Prostate gland (tissue), 2 donors: ENCODE measurements around the gene ZHX3.

Source experiments
- POLR2A ChIP-seq: fragments of 450-650 bp; IDR thresholded peaks from one replicate; pipeline ENCODE4 v1.6.1; 2016; ENCODE audit warnings: antibody characterized with exemption, mild to moderate bottlenecking
- TF ChIP-seq, protein P1 (sequence below), 4 experiments: fragments of 200-600 bp in 2 of 4; fragments of 450-650 bp in 2 of 4; sonication (generic) in 2 of 4; IDR thresholded peaks; 1 replicate in 3 of 4; 2 replicates in 1 of 4; pipeline ENCODE4 v1.5.1; 2016 to 2019; ENCODE audit warnings: antibody characterized with exemption in 4 of 4, mild to moderate bottlenecking in 2 of 4, moderate library complexity in 2 of 4

DNA sequence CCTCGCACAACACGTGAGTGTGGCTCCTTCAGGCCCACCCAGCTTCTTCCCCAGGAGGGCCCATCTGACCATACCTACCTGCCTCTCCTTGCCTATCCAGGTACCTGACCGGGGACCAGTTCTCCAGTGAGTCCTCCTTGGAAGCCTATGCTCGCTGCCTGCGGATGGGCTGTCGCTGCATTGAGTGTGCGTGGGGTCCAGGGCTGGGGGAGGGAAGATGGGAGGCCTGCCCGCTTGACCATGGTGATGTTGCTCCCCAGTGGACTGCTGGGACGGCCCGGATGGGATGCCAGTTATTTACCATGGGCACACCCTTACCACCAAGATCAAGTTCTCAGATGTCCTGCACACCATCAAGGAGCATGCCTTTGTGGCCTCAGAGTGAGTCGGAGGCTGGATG, 153.7 kb downstream of the ZHX3 start:
- TF ChIP-seq POLR2A: no peak
- TF ChIP-seq, protein P1, sequence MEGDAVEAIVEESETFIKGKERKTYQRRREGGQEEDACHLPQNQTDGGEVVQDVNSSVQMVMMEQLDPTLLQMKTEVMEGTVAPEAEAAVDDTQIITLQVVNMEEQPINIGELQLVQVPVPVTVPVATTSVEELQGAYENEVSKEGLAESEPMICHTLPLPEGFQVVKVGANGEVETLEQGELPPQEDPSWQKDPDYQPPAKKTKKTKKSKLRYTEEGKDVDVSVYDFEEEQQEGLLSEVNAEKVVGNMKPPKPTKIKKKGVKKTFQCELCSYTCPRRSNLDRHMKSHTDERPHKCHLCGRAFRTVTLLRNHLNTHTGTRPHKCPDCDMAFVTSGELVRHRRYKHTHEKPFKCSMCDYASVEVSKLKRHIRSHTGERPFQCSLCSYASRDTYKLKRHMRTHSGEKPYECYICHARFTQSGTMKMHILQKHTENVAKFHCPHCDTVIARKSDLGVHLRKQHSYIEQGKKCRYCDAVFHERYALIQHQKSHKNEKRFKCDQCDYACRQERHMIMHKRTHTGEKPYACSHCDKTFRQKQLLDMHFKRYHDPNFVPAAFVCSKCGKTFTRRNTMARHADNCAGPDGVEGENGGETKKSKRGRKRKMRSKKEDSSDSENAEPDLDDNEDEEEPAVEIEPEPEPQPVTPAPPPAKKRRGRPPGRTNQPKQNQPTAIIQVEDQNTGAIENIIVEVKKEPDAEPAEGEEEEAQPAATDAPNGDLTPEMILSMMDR (IDR thresholded peaks at IDR 0.05): no peak
